K562 (cell line): Measurements from ENCODE around the gene PDZD8. TPM values are rescaled to one million over a fixed set of nuclear protein-coding genes. Genes with fewer than 3 reads are reported as not detected.

ENCODE experiments used
- ATAC-seq: fragments of 200-7000 bp; cut with Tn5 transposase; 3 replicates; pipeline ENCODE4 v1.9.1; 2020; ENCODE audit warnings: moderate library complexity
- BruUV-seq: library from RNA; stranded (reverse); fragments of 400-500 nt; replicated peaks from 2 replicates; lab custom pipeline; 2021; lab: Mats Ljungman, UMichigan
- CTCF ChIA-PET: fragments of 300-600 bp; formaldehyde crosslinking; extraction: SDS; loops from one replicate; lab custom pipeline; 2021; ENCODE audit warnings: low intra/inter-chr PET ratio; lab: Yijun Ruan, JAX
- POLR2A ChIA-PET: fragments of 300-600, 350-650 bp; sonication (Branson Sonifier 250); formaldehyde crosslinking; extraction: SDS; loops from one replicate; lab custom pipeline; 2021; ENCODE audit warnings: antibody characterized with exemption, inconsistent platforms; lab: Yijun Ruan, JAX
- DNase-seq, 4 experiments: peaks; one replicate each; pipeline versions ENCODE4 v3.0.0 to v3.0.0-alpha.2; 2011 to 2018; ENCODE audit warnings: low spot score in 3 of 4, mixed read lengths in 3 of 4; ENCODE audit errors: extremely low read depth in 1 of 4
- FAIRE-seq: peaks from 2 replicates; lab custom pipeline; 2011; peaks lifted over from hg19 to GRCh38; lab: Jason Lieb, UNC
- H2AFZ ChIP-seq: 2 replicates; pipeline ENCODE4 v1.6.0; 2011; ENCODE audit warnings: low read depth, low read length, control low read depth, inconsistent platforms
- H3K27ac ChIP-seq: fragments of 200-600 bp; 3 replicates; pipeline ENCODE4 v1.8.0; 2011; ENCODE audit warnings: low read depth, mild to moderate bottlenecking, control low read depth, inconsistent platforms, low read length, moderate library complexity, mixed read lengths; ENCODE audit errors: extremely low read depth
- H3K27me3 ChIP-seq, 2 experiments: fragments of 300-600 bp in 1 of 2; 2 replicates in 1 of 2; 3 replicates in 1 of 2; pipeline versions ENCODE4 v1.6.0 to v1.8.0; 2011; ENCODE audit warnings: inconsistent platforms in 2 of 2, low read length in 2 of 2, mild to moderate bottlenecking in 1 of 2, mixed read lengths in 1 of 2, moderate library complexity in 1 of 2; ENCODE audit not compliant: control insufficient read depth in 2 of 2, insufficient read depth in 2 of 2
- H3K36me3 ChIP-seq: fragments of 300-600 bp; 3 replicates; pipeline ENCODE4 v1.8.0; 2011; ENCODE audit warnings: mild to moderate bottlenecking, low read length, inconsistent platforms; ENCODE audit not compliant: control insufficient read depth, insufficient read depth
- H3K4me1 ChIP-seq, 2 experiments: fragments of 200-600 bp in 1 of 2; replicated peaks in 1 of 2; 2 replicates in 1 of 2; 3 replicates in 1 of 2; pipeline versions ENCODE4 v1.5.1 to v1.8.0; 2011; ENCODE audit warnings: inconsistent platforms in 2 of 2, low read length in 2 of 2, mild to moderate bottlenecking in 1 of 2, mixed read lengths in 1 of 2, moderate library complexity in 1 of 2; ENCODE audit not compliant: control insufficient read depth in 2 of 2, insufficient read depth in 2 of 2
- H3K4me2 ChIP-seq: 2 replicates; pipeline ENCODE4 v1.6.1; 2011; ENCODE audit warnings: low read length, control low read depth, inconsistent platforms, mixed read lengths; ENCODE audit not compliant: insufficient read depth
- H3K4me3 ChIP-seq: fragments of 200-600 bp; sonication (generic), shearing (Covaris generic); 2 replicates; pipeline ENCODE4 v1.5.1; 2016; ENCODE audit warnings: control low read depth, inconsistent platforms
- H3K79me2 ChIP-seq: fragments of 200-600 bp; 3 replicates; pipeline ENCODE4 v1.8.0; 2011; ENCODE audit warnings: low read length, inconsistent platforms; ENCODE audit not compliant: control insufficient read depth, insufficient read depth
- H3K9ac ChIP-seq, 2 experiments: 2 replicates each; pipeline versions ENCODE4 v1.6.0 to v1.6.1; 2011; ENCODE audit warnings: low read depth in 2 of 2, low read length in 2 of 2, control low read depth in 1 of 2, inconsistent platforms in 1 of 2, mild to moderate bottlenecking in 1 of 2, mixed read lengths in 1 of 2; ENCODE audit not compliant: insufficient read depth in 1 of 2
- H3K9me1 ChIP-seq: one replicate; pipeline ENCODE4 v1.6.0; 2011; ENCODE audit warnings: inconsistent platforms, mild to moderate bottlenecking, low read length, moderate library complexity; ENCODE audit not compliant: control insufficient read depth, insufficient read depth
- H3K9me3 ChIP-seq: replicated peaks from 2 replicates; pipeline ENCODE4 v1.5.1; 2011; ENCODE audit warnings: low read depth, low read length, inconsistent platforms; ENCODE audit not compliant: control insufficient read depth, insufficient read depth
- H4K20me1 ChIP-seq: replicated peaks from 2 replicates; pipeline ENCODE4 v1.6.1; 2011; ENCODE audit warnings: low read length, inconsistent platforms, mixed read lengths; ENCODE audit not compliant: control insufficient read depth, insufficient read depth
- ARID2 ChIP-seq: fragments of 450-650 bp; IDR thresholded peaks from 2 replicates; pipeline ENCODE4 v1.6.1; 2017; ENCODE audit warnings: antibody characterized with exemption, mild to moderate bottlenecking
- CBFA2T2 ChIP-seq: fragments of 450-650 bp; conservative IDR thresholded peaks from 2 replicates; pipeline ENCODE4 v1.6.1; 2017; ENCODE audit warnings: mild to moderate bottlenecking
- EP300 ChIP-seq: IDR thresholded peaks from 2 replicates; pipeline ENCODE4 v1.6.1; 2012; ENCODE audit warnings: low read length, improper control_type of control experiment
- FOXJ2 ChIP-seq: fragments of 200-800 bp; sonication (Bioruptor generic); IDR thresholded peaks from 2 replicates; pipeline ENCODE4 v1.6.1; 2016; ENCODE audit warnings: missing genetic modification characterization, missing compliant biosample characterization
- GATAD2B ChIP-seq: fragments of 450-650 bp; IDR thresholded peaks from 2 replicates; pipeline ENCODE4 v1.6.1; 2017; ENCODE audit warnings: mild to moderate bottlenecking, borderline replicate concordance
- PKNOX1 ChIP-seq: fragments of 450-650 bp; IDR thresholded peaks from 2 replicates; pipeline ENCODE4 v1.6.1; 2016
- PURB ChIP-seq: sonication (generic); formaldehyde crosslinking; IDR thresholded peaks from 2 replicates; pipeline ENCODE4 v1.9.0; 2021; ENCODE audit warnings: low read depth, mild to moderate bottlenecking, missing genetic modification reagents
- TAF15 ChIP-seq: fragments of 200-400 bp; formaldehyde crosslinking; IDR thresholded peaks from 2 replicates; pipeline ENCODE4 v1.6.1; 2017; ENCODE audit warnings: mild to moderate bottlenecking, low read depth, low read length, moderate library complexity
- TAL1 ChIP-seq: fragments of 450-650 bp; IDR thresholded peaks from 2 replicates; pipeline ENCODE4 v1.6.1; 2016; ENCODE audit warnings: mild to moderate bottlenecking
- WHSC1 ChIP-seq: IDR thresholded peaks from one replicate; pipeline ENCODE4 v1.6.1; 2012; ENCODE audit warnings: low read length, control low read depth, inconsistent platforms
- YBX1 ChIP-seq: fragments of 450-650 bp; IDR thresholded peaks from 2 replicates; pipeline ENCODE4 v1.7.1; 2016; ENCODE audit warnings: mild to moderate bottlenecking
- ZKSCAN3 ChIP-seq: fragments of 250-450 bp; sonication (Bioruptor Pico); IDR thresholded peaks from 2 replicates; pipeline ENCODE4 v1.4.0; 2020
- ZNF740 ChIP-seq, 3 experiments: fragments of 200-800 bp in 1 of 3; sonication (Bioruptor generic) in 1 of 3; sonication (generic) in 1 of 3; formaldehyde crosslinking in 1 of 3; IDR thresholded peaks; 2 replicates each; pipeline versions ENCODE4 v1.6.1 to v1.8.0; 2016 to 2022; ENCODE audit warnings: mild to moderate bottlenecking in 2 of 3, missing compliant biosample characterization in 2 of 3, missing genetic modification characterization in 2 of 3, missing genetic modification reagents in 1 of 3
- WGBS: fragments of 100-300 bp; shearing (Covaris generic); methylation state at CpG from one replicate; pipeline ENCODE4 v1.1.6; 2016; ENCODE audit warnings: low coverage, mixed read lengths; ENCODE audit not compliant: insufficient coverage; ENCODE audit errors: missing lambda C conversion rate; 5-methylcytosine and 5-hydroxymethylcytosine counted together
- in situ Hi-C: fragments of 300-500 bp; cut with MboI; formaldehyde crosslinking; loops from 4 replicates; pipeline ENCODE4 v1.15.0; 2018; ENCODE audit warnings: inconsistent platforms, mixed read lengths
- intact Hi-C: fragments of 100-400 bp; cut with micrococcal nuclease; formaldehyde crosslinking; loops from 2 replicates; pipeline ENCODE4 v1.14.2; 2022
- polyA plus RNA-seq, 8 experiments: library from polyadenylated mRNA; depleted of rRNA in 4 of 8; stranded (reverse) in 5 of 8; unstranded in 3 of 8; fragments of >200 nt; fragmentation: Nextera tagmentation in 2 of 8; fragmentation: Illumina TruSeq in 1 of 8; extraction: Ambion mirVana in 2 of 8; extraction: Trizol in 1 of 8; gene quantifications; 2 replicates each; pipeline versions ENCODE4 v1.2.1 to v1.2.3, GENCODE V29; 2011 to 2014; ENCODE audit warnings: inconsistent platforms in 1 of 8, missing spikeins in 1 of 8
- total RNA-seq, 7 experiments: library from RNA; depleted of rRNA in 6 of 7; stranded (reverse); fragments of >200 nt in 6 of 7; fragmentation: Illumina TruSeq in 2 of 7; extraction: Trizol in 2 of 7; gene quantifications; 2 replicates each; pipeline versions ENCODE4 v1.2.1 to v1.2.3, GENCODE V29; 2011 to 2021; ENCODE audit warnings: low replicate concordance in 1 of 7
- TF ChIP-seq, protein P1 (sequence below): IDR thresholded peaks from 2 replicates; pipeline ENCODE4 v1.6.1; 2011; ENCODE audit not compliant: insufficient read length; ENCODE audit errors: extremely low read depth
- TF ChIP-seq, protein P2 (sequence below): fragments of 250-450 bp; sonication (Bioruptor Pico); IDR thresholded peaks from 2 replicates; pipeline ENCODE4 v1.4.0; 2020
- TF ChIP-seq, protein P3 (sequence below): sonication (generic); formaldehyde crosslinking; IDR thresholded peaks from 2 replicates; pipeline ENCODE4 v1.8.0; 2022; ENCODE audit warnings: missing genetic modification reagents, mild to moderate bottlenecking, borderline replicate concordance

Gene PDZD8
- total and polyA plus RNA-seq, 9 of the 15 experiments (the other 6 are each of a cell fraction or from before 2014, with no cell fraction given) = 5.5 to 53.4 (median 36.8) TPM

- TF ChIP-seq, protein P1, sequence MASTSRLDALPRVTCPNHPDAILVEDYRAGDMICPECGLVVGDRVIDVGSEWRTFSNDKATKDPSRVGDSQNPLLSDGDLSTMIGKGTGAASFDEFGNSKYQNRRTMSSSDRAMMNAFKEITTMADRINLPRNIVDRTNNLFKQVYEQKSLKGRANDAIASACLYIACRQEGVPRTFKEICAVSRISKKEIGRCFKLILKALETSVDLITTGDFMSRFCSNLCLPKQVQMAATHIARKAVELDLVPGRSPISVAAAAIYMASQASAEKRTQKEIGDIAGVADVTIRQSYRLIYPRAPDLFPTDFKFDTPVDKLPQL = no peak
- no peak for TF ChIP-seq TAF15
- no peak for TF ChIP-seq GATAD2B
- TF ChIP-seq YBX1 = no peak
- no peak for TF ChIP-seq ARID2
- TF ChIP-seq ZKSCAN3 (CRISPR knock-in tag) = no peak
- no peak for TF ChIP-seq FOXJ2 (tag)
Measured at GRCh38 chr10:117242463-117242832, 132.8 kb downstream of the PDZD8 start (continued).

GRCh38 chr10:117241541-117242462 lies 133.4 kb downstream of the PDZD8 start:
- ATAC-seq = peak; percentile 79
- WGBS = 1% methylated on average over 15 of the region's 56 CpGs
- peak; percentile 37 for FAIRE-seq
- CTCF ChIA-PET = no interaction called here
- POLR2A ChIA-PET = interaction anchor here (0.6 to 1.5 kb wide), 4 partner anchors 24 to 103 kb away, joined by 3 to 4 read pairs (median 3); no protein-coding TSS in a partner anchor
- Histone ChIP-seq H3K79me2 (no peaks in the 10 kb centered on the region), H3K36me3 (no peaks in the 10 kb centered on the region), H2AFZ (no peak overlapping the region), H3K4me1 (peaks cover 0 to 17% of the 10 kb centered on the region in 2 experiments; a peak in 2 of 5 replicates), H3K27me3 (peaks cover 3 to 27% of the 10 kb centered on the region in 2 experiments; a peak in 4 of 5 replicates), H3K9ac (peak overlapping the region in 1 of 2 experiments; percentile 26; a peak in 1 of 4 replicates), H3K27ac (no peak overlapping the region), H3K9me3 (no peaks in the 10 kb centered on the region), H4K20me1 (no peaks in the 10 kb centered on the region), H3K4me3 (no peak overlapping the region), H3K4me2 (no peak overlapping the region), H3K9me1 (no peaks in the 10 kb centered on the region)
- no TSS peak for BruUV-seq
- in situ Hi-C loops = loop anchor here (25.0 kb wide), 1 partner anchor 195 kb away; no protein-coding TSS in a partner anchor
- DNase-seq = peak in 3 of 4 experiments; percentile 21 to 62 (median 47)
- intact Hi-C loops = no loop called here
- TF ChIP-seq PURB (CRISPR knock-in tag) (no peak), EP300 (peak; percentile 25; the same call in 1 of the 2 replicates), ZNF740 (CRISPR knock-in tag; IDR thresholded peaks at IDR 0.05) (no peak), ZNF740 (tag; IDR thresholded peaks at IDR 0.05) (no peak), TAL1 (peak; percentile 65), WHSC1 (no peak), PKNOX1 (no peak), CBFA2T2 (peak; percentile 56)
- TF ChIP-seq, protein P2, sequence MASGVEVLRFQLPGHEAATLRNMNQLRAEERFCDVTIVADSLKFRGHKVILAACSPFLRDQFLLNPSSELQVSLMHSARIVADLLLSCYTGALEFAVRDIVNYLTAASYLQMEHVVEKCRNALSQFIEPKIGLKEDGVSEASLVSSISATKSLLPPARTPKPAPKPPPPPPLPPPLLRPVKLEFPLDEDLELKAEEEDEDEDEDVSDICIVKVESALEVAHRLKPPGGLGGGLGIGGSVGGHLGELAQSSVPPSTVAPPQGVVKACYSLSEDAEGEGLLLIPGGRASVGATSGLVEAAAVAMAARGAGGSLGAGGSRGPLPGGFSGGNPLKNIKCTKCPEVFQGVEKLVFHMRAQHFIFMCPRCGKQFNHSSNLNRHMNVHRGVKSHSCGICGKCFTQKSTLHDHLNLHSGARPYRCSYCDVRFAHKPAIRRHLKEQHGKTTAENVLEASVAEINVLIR = no peak
- TF ChIP-seq, protein P3, sequence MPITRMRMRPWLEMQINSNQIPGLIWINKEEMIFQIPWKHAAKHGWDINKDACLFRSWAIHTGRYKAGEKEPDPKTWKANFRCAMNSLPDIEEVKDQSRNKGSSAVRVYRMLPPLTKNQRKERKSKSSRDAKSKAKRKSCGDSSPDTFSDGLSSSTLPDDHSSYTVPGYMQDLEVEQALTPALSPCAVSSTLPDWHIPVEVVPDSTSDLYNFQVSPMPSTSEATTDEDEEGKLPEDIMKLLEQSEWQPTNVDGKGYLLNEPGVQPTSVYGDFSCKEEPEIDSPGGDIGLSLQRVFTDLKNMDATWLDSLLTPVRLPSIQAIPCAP (CRISPR knock-in tag) = no peak
